GM10266 (cell line): ENCODE results near the gene THTPA.

ENCODE experiments used
- DNase-seq: peaks from one replicate; pipeline ENCODE4 v3.0.0; 2012; ENCODE audit errors: extremely low spot score
- CTCF ChIP-seq: IDR thresholded peaks from 2 replicates; pipeline ENCODE4 v1.5.1; 2012; ENCODE audit warnings: mild to moderate bottlenecking, low read depth; ENCODE audit not compliant: control insufficient read depth, insufficient read depth; ENCODE audit errors: missing control alignments

The THTPA gene

GRCh38 chr14:23600806-23601205, 44.7 kb downstream of the THTPA start:
- no peak for TF ChIP-seq CTCF
- DNase-seq = no peak

GRCh38 chr14:23601424-23601823, 45.4 kb downstream of the THTPA start:
- DNase-seq = no peak
- no peak for TF ChIP-seq CTCF

GRCh38 chr14:23601845-23602180, 45.7 kb downstream of the THTPA start:
- DNase-seq = no peak
- no peak for TF ChIP-seq CTCF

DNA sequence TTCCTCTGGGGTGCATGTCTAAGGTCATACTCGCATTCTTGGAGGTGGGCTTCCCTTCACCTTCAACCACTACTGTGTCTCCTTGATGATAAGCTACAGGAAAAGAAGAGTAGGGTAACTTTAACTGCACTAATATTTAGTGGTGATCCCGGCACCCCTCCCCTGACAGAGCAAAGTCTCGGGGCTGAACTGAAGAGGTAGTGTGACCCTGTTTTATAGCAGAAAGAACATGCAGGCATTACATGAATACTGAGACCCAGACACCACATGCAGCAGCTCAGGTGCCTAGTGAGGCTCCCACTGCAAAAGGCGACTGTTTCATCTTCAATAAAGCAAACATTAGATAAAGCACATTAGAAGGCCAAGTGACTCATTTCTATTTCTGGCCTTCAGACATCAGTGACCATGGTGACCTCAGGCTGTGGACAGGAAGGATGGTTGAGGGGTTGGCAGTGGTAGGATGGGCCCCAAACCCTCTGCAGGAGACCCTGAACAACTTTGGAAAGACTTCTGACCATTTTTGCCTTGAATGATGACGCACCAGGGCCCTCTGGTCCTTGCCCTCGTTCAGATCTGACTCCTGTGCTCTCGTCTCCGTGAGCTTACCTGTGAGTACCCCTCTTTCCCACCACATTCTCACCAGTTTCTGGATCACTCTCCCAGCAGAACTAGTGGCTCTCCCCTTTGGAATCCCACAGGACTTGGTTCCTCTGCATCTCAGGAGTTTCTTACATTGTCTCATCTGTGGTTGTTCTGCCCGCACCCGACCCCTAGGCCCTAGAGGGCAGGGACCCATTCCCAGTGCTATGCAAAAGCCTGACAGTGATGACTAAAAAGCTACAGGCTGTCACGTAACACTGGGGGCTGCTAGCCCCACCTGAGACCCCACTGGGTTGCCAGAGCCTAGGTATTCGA, 46.4 kb downstream of the THTPA start:
- no peak for TF ChIP-seq CTCF
- no peak for DNase-seq

GRCh38 chr14:23603103-23603502, 47.0 kb downstream of the THTPA start:
- no peak for DNase-seq
- no peak for TF ChIP-seq CTCF

DNA sequence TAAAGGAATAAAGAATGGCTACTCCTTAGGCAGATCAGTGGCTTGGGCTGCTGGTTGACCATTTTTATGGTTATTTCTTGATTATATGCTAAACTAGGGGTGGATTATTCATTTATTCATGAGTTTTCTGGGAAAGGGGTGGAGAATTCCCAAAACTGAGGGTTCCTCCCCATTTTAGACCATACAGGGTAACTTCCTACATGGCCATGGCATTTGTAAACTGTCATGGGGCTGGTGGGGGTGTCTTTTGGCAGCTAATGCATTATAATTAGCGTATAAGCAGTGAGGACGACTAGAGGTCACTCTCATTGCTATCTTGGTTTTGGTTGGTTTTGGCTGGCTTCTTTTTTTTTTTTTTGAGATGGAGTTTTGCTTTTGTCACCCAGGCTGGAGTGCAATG, 48.1 kb downstream of the THTPA start:
- TF ChIP-seq CTCF = no peak
- no peak for DNase-seq

DNA sequence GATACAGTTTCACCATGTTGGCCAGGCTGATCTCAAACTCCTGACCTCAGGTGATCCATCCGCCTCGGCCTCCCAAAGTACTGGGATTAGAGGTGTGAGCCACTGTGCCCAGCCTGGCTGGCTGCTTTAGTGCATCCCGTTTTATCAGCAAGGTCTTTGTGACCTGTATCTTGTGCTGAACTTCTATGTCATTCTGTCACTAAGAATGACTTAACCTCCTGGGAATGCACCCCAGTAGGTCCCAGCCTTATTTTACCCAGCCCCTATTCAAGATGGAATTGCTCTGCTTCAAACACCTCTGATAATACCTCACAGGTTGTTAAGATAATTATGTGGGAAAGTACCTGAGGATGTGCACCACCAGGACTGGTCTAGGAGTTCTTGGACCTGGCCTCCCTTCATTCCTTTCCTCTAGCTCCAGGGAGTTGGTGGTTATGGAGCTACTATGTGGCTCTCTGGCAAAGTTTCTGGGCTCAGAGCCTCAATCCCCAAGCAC, 48.7 kb downstream of the THTPA start:
- DNase-seq = no peak
- no peak for TF ChIP-seq CTCF
